K562 (cell line): ENCODE data around the gene BCO2. TPM values are rescaled to one million over a fixed set of nuclear protein-coding genes. Genes with fewer than 3 reads are reported as not detected.
"Not testable (repeated sequence)": the region's sequence is repeated elsewhere in the genome, so short reads cannot be mapped to it uniquely, and the experiment has no call there.

ENCODE experiments used
- ATAC-seq: fragments of 200-7000 bp; cut with Tn5 transposase; 3 replicates; pipeline ENCODE4 v1.9.1; 2020; ENCODE audit warnings: moderate library complexity
- BruUV-seq: library from RNA; stranded (reverse); fragments of 400-500 nt; replicated peaks from 2 replicates; lab custom pipeline; 2021; lab: Mats Ljungman, UMichigan
- CTCF ChIA-PET: fragments of 300-600 bp; formaldehyde crosslinking; extraction: SDS; loops from one replicate; lab custom pipeline; 2021; ENCODE audit warnings: low intra/inter-chr PET ratio; lab: Yijun Ruan, JAX
- POLR2A ChIA-PET: fragments of 300-600, 350-650 bp; sonication (Branson Sonifier 250); formaldehyde crosslinking; extraction: SDS; loops from one replicate; lab custom pipeline; 2021; ENCODE audit warnings: antibody characterized with exemption, inconsistent platforms; lab: Yijun Ruan, JAX
- DNase-seq, 4 experiments: peaks; one replicate each; pipeline versions ENCODE4 v3.0.0 to v3.0.0-alpha.2; 2011 to 2018; ENCODE audit warnings: low spot score in 3 of 4, mixed read lengths in 3 of 4; ENCODE audit errors: extremely low read depth in 1 of 4
- FAIRE-seq: peaks from 2 replicates; lab custom pipeline; 2011; peaks lifted over from hg19 to GRCh38; lab: Jason Lieb, UNC
- H2AFZ ChIP-seq: 2 replicates; pipeline ENCODE4 v1.6.0; 2011; ENCODE audit warnings: low read depth, low read length, control low read depth, inconsistent platforms
- H3K27ac ChIP-seq: fragments of 200-600 bp; 3 replicates; pipeline ENCODE4 v1.8.0; 2011; ENCODE audit warnings: low read depth, mild to moderate bottlenecking, control low read depth, inconsistent platforms, low read length, moderate library complexity, mixed read lengths; ENCODE audit errors: extremely low read depth
- H3K27me3 ChIP-seq, 2 experiments: fragments of 300-600 bp in 1 of 2; 2 replicates in 1 of 2; 3 replicates in 1 of 2; pipeline versions ENCODE4 v1.6.0 to v1.8.0; 2011; ENCODE audit warnings: inconsistent platforms in 2 of 2, low read length in 2 of 2, mild to moderate bottlenecking in 1 of 2, mixed read lengths in 1 of 2, moderate library complexity in 1 of 2; ENCODE audit not compliant: control insufficient read depth in 2 of 2, insufficient read depth in 2 of 2
- H3K36me3 ChIP-seq: fragments of 300-600 bp; 3 replicates; pipeline ENCODE4 v1.8.0; 2011; ENCODE audit warnings: mild to moderate bottlenecking, low read length, inconsistent platforms; ENCODE audit not compliant: control insufficient read depth, insufficient read depth
- H3K4me1 ChIP-seq, 2 experiments: fragments of 200-600 bp in 1 of 2; replicated peaks in 1 of 2; 2 replicates in 1 of 2; 3 replicates in 1 of 2; pipeline versions ENCODE4 v1.5.1 to v1.8.0; 2011; ENCODE audit warnings: inconsistent platforms in 2 of 2, low read length in 2 of 2, mild to moderate bottlenecking in 1 of 2, mixed read lengths in 1 of 2, moderate library complexity in 1 of 2; ENCODE audit not compliant: control insufficient read depth in 2 of 2, insufficient read depth in 2 of 2
- H3K4me2 ChIP-seq: 2 replicates; pipeline ENCODE4 v1.6.1; 2011; ENCODE audit warnings: low read length, control low read depth, inconsistent platforms, mixed read lengths; ENCODE audit not compliant: insufficient read depth
- H3K4me3 ChIP-seq: fragments of 200-600 bp; sonication (generic), shearing (Covaris generic); 2 replicates; pipeline ENCODE4 v1.5.1; 2016; ENCODE audit warnings: control low read depth, inconsistent platforms
- H3K79me2 ChIP-seq: fragments of 200-600 bp; 3 replicates; pipeline ENCODE4 v1.8.0; 2011; ENCODE audit warnings: low read length, inconsistent platforms; ENCODE audit not compliant: control insufficient read depth, insufficient read depth
- H3K9ac ChIP-seq, 2 experiments: 2 replicates each; pipeline versions ENCODE4 v1.6.0 to v1.6.1; 2011; ENCODE audit warnings: low read depth in 2 of 2, low read length in 2 of 2, control low read depth in 1 of 2, inconsistent platforms in 1 of 2, mild to moderate bottlenecking in 1 of 2, mixed read lengths in 1 of 2; ENCODE audit not compliant: insufficient read depth in 1 of 2
- H3K9me1 ChIP-seq: one replicate; pipeline ENCODE4 v1.6.0; 2011; ENCODE audit warnings: inconsistent platforms, mild to moderate bottlenecking, low read length, moderate library complexity; ENCODE audit not compliant: control insufficient read depth, insufficient read depth
- H3K9me3 ChIP-seq: replicated peaks from 2 replicates; pipeline ENCODE4 v1.5.1; 2011; ENCODE audit warnings: low read depth, low read length, inconsistent platforms; ENCODE audit not compliant: control insufficient read depth, insufficient read depth
- H4K20me1 ChIP-seq: replicated peaks from 2 replicates; pipeline ENCODE4 v1.6.1; 2011; ENCODE audit warnings: low read length, inconsistent platforms, mixed read lengths; ENCODE audit not compliant: control insufficient read depth, insufficient read depth
- BDP1 ChIP-seq: IDR thresholded peaks from 3 replicates; pipeline ENCODE4 v1.6.1; 2011; ENCODE audit not compliant: insufficient read length, insufficient read depth
- HDAC1 ChIP-seq, 2 experiments: fragments of 450-650 bp; IDR thresholded peaks; 2 replicates each; pipeline ENCODE4 v1.6.1; 2016 to 2017; ENCODE audit warnings: inconsistent platforms in 1 of 2, mild to moderate bottlenecking in 1 of 2, moderate library complexity in 1 of 2
- KDM1A ChIP-seq, 2 experiments: fragments of 450-650 bp; IDR thresholded peaks; 2 replicates each; pipeline ENCODE4 v1.6.1; 2016; ENCODE audit warnings: mild to moderate bottlenecking in 2 of 2
- MAFG ChIP-seq: fragments of 450-650 bp; conservative IDR thresholded peaks from 2 replicates; pipeline ENCODE4 v1.6.1; 2016; ENCODE audit warnings: missing genetic modification characterization, missing compliant biosample characterization
- MAFK ChIP-seq: IDR thresholded peaks from 2 replicates; pipeline ENCODE4 v1.6.1; 2011; ENCODE audit warnings: low read length, improper control_type of control experiment
- MTA3 ChIP-seq: fragments of 450-650 bp; formaldehyde crosslinking; IDR thresholded peaks from 2 replicates; pipeline ENCODE4 v1.6.1; 2017; ENCODE audit warnings: mild to moderate bottlenecking, borderline replicate concordance
- ZKSCAN1 ChIP-seq: fragments of 150-350 bp; IDR thresholded peaks from 2 replicates; pipeline ENCODE4 v1.6.1; 2016; ENCODE audit warnings: low read depth, low read length
- ZNF146 ChIP-seq: IDR thresholded peaks from one replicate; pipeline ENCODE4 v1.6.1; 2018; ENCODE audit warnings: missing compliant biosample characterization; ENCODE audit not compliant: unreplicated experiment
- ZNF41 ChIP-seq: fragments of 250-450 bp; sonication (Bioruptor Pico); conservative IDR thresholded peaks from 2 replicates; pipeline ENCODE4 v1.4.0; 2020; ENCODE audit warnings: mild to moderate bottlenecking
- ZNF57 ChIP-seq: fragments of 450-650 bp; formaldehyde crosslinking; IDR thresholded peaks from 2 replicates; pipeline ENCODE4 v1.4.0; 2020; ENCODE audit warnings: mild to moderate bottlenecking, moderate library complexity
- WGBS: fragments of 100-300 bp; shearing (Covaris generic); methylation state at CpG from one replicate; pipeline ENCODE4 v1.1.6; 2016; ENCODE audit warnings: low coverage, mixed read lengths; ENCODE audit not compliant: insufficient coverage; ENCODE audit errors: missing lambda C conversion rate; 5-methylcytosine and 5-hydroxymethylcytosine counted together
- in situ Hi-C: fragments of 300-500 bp; cut with MboI; formaldehyde crosslinking; loops from 4 replicates; pipeline ENCODE4 v1.15.0; 2018; ENCODE audit warnings: inconsistent platforms, mixed read lengths
- intact Hi-C: fragments of 100-400 bp; cut with micrococcal nuclease; formaldehyde crosslinking; loops from 2 replicates; pipeline ENCODE4 v1.14.2; 2022
- polyA plus RNA-seq, 8 experiments: library from polyadenylated mRNA; depleted of rRNA in 4 of 8; stranded (reverse) in 5 of 8; unstranded in 3 of 8; fragments of >200 nt; fragmentation: Nextera tagmentation in 2 of 8; fragmentation: Illumina TruSeq in 1 of 8; extraction: Ambion mirVana in 2 of 8; extraction: Trizol in 1 of 8; gene quantifications; 2 replicates each; pipeline versions ENCODE4 v1.2.1 to v1.2.3, GENCODE V29; 2011 to 2014; ENCODE audit warnings: inconsistent platforms in 1 of 8, missing spikeins in 1 of 8
- total RNA-seq, 7 experiments: library from RNA; depleted of rRNA in 6 of 7; stranded (reverse); fragments of >200 nt in 6 of 7; fragmentation: Illumina TruSeq in 2 of 7; extraction: Trizol in 2 of 7; gene quantifications; 2 replicates each; pipeline versions ENCODE4 v1.2.1 to v1.2.3, GENCODE V29; 2011 to 2021; ENCODE audit warnings: low replicate concordance in 1 of 7
- TF ChIP-seq, protein P1 (sequence below): sonication (generic); formaldehyde crosslinking; IDR thresholded peaks from 2 replicates; pipeline ENCODE4 v1.8.0; 2022; ENCODE audit warnings: mild to moderate bottlenecking, missing genetic modification reagents

The BCO2 gene
- total and polyA plus RNA-seq, 9 of the 15 experiments (the other 6 are each of a cell fraction or from before 2014, with no cell fraction given): 0.21 to 1.0 (median 0.47) TPM; not detected in 1

DNA sequence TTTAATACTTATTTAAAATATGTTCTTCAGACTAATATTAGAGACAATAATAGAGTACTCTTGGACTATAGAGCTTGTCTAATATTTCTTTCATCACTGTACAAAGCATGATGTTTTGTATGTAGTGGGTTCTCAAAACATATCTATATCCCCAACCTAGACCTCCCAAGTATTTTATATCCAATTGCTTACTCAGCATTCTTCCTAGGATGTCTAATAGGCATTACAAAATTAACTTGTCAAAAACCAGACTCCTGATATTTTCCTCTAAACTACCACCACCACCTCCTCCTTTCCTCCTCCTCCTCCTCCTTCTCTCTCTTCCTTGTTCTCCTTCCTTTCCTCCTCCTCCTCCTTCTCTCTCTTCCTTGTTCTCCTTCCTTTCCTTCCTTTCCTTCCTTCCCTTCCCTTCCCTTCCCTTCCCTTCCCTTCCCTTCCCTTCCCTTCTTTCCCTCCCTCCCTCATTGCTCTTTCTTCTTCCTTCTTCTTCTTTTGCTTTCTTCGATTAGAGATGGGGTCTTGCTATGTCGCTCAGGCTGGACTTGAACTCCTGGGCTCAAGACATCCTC, 21.3 kb downstream of the BCO2 start (continued):
- TF ChIP-seq, protein P1, sequence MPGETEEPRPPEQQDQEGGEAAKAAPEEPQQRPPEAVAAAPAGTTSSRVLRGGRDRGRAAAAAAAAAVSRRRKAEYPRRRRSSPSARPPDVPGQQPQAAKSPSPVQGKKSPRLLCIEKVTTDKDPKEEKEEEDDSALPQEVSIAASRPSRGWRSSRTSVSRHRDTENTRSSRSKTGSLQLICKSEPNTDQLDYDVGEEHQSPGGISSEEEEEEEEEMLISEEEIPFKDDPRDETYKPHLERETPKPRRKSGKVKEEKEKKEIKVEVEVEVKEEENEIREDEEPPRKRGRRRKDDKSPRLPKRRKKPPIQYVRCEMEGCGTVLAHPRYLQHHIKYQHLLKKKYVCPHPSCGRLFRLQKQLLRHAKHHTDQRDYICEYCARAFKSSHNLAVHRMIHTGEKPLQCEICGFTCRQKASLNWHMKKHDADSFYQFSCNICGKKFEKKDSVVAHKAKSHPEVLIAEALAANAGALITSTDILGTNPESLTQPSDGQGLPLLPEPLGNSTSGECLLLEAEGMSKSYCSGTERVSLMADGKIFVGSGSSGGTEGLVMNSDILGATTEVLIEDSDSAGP: no peak
- TF ChIP-seq MAFK (peak; percentile 92), HDAC1 (IDR thresholded peaks at IDR 0.05) (0 out of 4 replicates have a peak, but pooled peaks of 1 of the 2 experiments have one; percentile 14), BDP1 (no peak), ZKSCAN1 (no peak), MAFG (peak; percentile 92), ZNF41 (CRISPR knock-in tag) (no peak), MTA3 (no peak), ZNF57 (CRISPR knock-in tag) (no peak)

DNA sequence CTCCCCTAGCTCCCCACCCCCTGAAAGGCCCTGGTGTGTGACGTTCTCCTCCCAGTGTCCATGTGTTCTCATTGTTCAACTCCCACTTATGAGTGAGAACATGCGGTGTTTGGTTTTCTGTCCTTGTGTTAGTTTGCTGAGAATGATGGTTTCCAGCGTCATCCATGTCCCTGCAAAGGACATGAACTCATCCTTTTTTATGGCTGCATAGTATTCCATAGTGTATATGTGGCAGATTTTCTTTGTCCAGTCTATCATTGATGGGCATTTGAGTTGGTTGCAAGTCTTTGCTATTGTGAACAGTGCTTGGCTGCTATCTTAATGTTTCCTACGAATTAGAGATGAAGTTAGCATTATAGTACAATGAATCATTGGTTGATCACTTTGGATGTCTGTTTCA, 23.8 kb downstream of the BCO2 start:
- H3K4me3 ChIP-seq, H3K79me2 ChIP-seq, H3K9me3 ChIP-seq, H3K27ac ChIP-seq, H3K9ac ChIP-seq, H3K9me1 ChIP-seq, ATAC-seq, H3K36me3 ChIP-seq, H3K4me2 ChIP-seq, in situ Hi-C loops, H3K4me1 ChIP-seq, FAIRE-seq, H3K27me3 ChIP-seq, intact Hi-C loops, H2AFZ ChIP-seq, DNase-seq, CTCF ChIA-PET, BruUV-seq, H4K20me1 ChIP-seq: not testable (repeated sequence)
- WGBS: 9% methylated on average over 3 of the region's 4 CpGs
- TF ChIP-seq KDM1A (IDR thresholded peaks at IDR 0.05): 0 out of 4 replicates have a peak, but pooled peaks of 1 of the 2 experiments have one; percentile 11
- TF ChIP-seq ZNF146 (CRISPR knock-in tag): peak; percentile 73
- POLR2A ChIA-PET: interaction anchor here (1.1 kb wide), 1 partner anchor 9 kb away, joined by 3 read pairs; no protein-coding TSS in a partner anchor
